ENCODE measurements around the gene LDAF1.
"Not testable (repeated sequence)": the region's sequence is repeated elsewhere in the genome, so short reads cannot be mapped to it uniquely, and the experiment has no call there.

Gene LDAF1

GRCh38 chr16:21162661-21163151 is 4.2 kb downstream of the LDAF1 start:
- DNase-seq (ENCODE audit: low spot score) = no peak

GRCh38 chr16:21163576-21163975 is 5.1 kb downstream of the LDAF1 start:
- no peak for DNase-seq (ENCODE audit: low spot score)

GRCh38 chr16:21164521-21165168 is 6.2 kb downstream of the LDAF1 start:
- DNase-seq (ENCODE audit: low spot score) = no peak

- DNase-seq (ENCODE audit: low spot score) = no peak
Measured at GRCh38 chr16:21166561-21166961, 8.1 kb downstream of the LDAF1 start.

GRCh38 chr16:21167360-21167759 is 8.9 kb downstream of the LDAF1 start:
- DNase-seq (ENCODE audit: low spot score) = no peak

GRCh38 chr16:21167929-21168602 is 9.6 kb downstream of the LDAF1 start:
- no peak for DNase-seq (ENCODE audit: low spot score)

GRCh38 chr16:21169249-21169981 is 10.9 kb downstream of the LDAF1 start:
- DNase-seq (ENCODE audit: low spot score) = no peak

- DNase-seq (ENCODE audit: low spot score) = not testable (repeated sequence)
Measured at GRCh38 chr16:21170116-21170515, 11.6 kb downstream of the LDAF1 start.

- DNase-seq (ENCODE audit: low spot score) = no peak
Measured at GRCh38 chr16:21172650-21173049, 14.2 kb downstream of the LDAF1 start.

GRCh38 chr16:21175397-21175796 is 16.9 kb downstream of the LDAF1 start:
- no peak for DNase-seq (ENCODE audit: low spot score)

GRCh38 chr16:21179126-21179982 is 20.9 kb downstream of the LDAF1 start:
- DNase-seq (ENCODE audit: low spot score) = no peak

GRCh38 chr16:21179983-21180365 is 21.5 kb downstream of the LDAF1 start:
- no peak for DNase-seq (ENCODE audit: low spot score)

- no peak for DNase-seq (ENCODE audit: low spot score)
Measured at GRCh38 chr16:21183995-21184394, 25.5 kb downstream of the LDAF1 start.

- DNase-seq (ENCODE audit: low spot score) = no peak
Measured at GRCh38 chr16:21184834-21185233, 26.4 kb downstream of the LDAF1 start.

GRCh38 chr16:21185659-21186325 is 27.3 kb downstream of the LDAF1 start:
- no peak for DNase-seq (ENCODE audit: low spot score)

- no peak for DNase-seq (ENCODE audit: low spot score)
Measured at GRCh38 chr16:21186326-21186691, 27.8 kb downstream of the LDAF1 start.

- DNase-seq (ENCODE audit: low spot score) = no peak
Measured at GRCh38 chr16:21189311-21189710, 30.8 kb downstream of the LDAF1 start.

- DNase-seq (ENCODE audit: low spot score) = no peak
Measured at GRCh38 chr16:21190013-21190412, 31.5 kb downstream of the LDAF1 start.

- DNase-seq (ENCODE audit: low spot score) = no peak
Measured at GRCh38 chr16:21190599-21190998, 32.1 kb downstream of the LDAF1 start.

- no peak for DNase-seq (ENCODE audit: low spot score)
Measured at GRCh38 chr16:21192991-21193390, 34.5 kb downstream of the LDAF1 start.

GRCh38 chr16:21194771-21195301 is 36.4 kb downstream of the LDAF1 start:
- DNase-seq (ENCODE audit: low spot score) = no peak

All from NAMALWA (cell line).